Fibroblast of skin of abdomen (primary cell): Measurements from ENCODE around the gene PTPRF.
"Not testable (repeated sequence)": the region's sequence is repeated elsewhere in the genome, so short reads cannot be mapped to it uniquely, and the experiment has no call there.

Experiments used
- DNase-seq: peaks from one replicate; pipeline ENCODE4 v3.0.0-alpha.2; 2013

The PTPRF gene

DNA sequence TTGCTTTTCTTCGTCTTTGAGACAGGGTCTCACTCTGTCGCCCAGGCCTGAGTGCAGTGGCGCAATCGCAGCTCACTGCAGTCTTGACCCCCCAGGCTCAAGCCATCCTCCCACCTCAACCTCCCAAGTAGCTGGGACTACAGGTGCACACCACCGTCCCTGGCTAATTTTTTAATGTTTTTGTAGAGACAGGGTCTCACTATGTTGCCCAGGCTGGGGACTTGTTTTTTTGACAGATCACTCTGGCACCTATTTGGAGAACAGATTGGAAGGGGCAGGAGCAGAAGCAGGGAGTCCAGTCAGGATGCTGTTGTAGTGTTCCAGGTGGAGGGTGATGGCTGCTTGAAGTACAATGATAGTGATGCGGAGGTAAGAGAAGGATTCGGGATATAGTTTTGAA lies 106.6 kb downstream of the PTPRF start:
- DNase-seq: no peak

DNA sequence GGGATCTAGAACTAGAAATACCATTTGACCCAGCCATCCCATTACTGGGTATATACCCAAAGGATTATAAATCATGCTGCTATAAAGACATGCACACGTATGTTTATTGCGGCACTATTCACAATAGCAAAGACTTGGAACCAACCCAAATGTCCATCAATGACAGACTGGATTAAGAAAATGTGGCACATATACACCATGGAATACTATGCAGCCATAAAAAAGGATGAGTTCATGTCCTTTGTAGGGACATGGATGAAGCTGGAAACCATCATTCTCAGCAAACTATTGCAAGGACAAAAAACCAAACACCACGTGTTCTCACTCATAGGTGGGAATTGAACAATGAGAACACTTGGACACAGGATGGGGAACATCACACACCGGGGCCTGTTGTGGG lies 107.7 kb downstream of the PTPRF start:
- not testable (repeated sequence) for DNase-seq

DNA sequence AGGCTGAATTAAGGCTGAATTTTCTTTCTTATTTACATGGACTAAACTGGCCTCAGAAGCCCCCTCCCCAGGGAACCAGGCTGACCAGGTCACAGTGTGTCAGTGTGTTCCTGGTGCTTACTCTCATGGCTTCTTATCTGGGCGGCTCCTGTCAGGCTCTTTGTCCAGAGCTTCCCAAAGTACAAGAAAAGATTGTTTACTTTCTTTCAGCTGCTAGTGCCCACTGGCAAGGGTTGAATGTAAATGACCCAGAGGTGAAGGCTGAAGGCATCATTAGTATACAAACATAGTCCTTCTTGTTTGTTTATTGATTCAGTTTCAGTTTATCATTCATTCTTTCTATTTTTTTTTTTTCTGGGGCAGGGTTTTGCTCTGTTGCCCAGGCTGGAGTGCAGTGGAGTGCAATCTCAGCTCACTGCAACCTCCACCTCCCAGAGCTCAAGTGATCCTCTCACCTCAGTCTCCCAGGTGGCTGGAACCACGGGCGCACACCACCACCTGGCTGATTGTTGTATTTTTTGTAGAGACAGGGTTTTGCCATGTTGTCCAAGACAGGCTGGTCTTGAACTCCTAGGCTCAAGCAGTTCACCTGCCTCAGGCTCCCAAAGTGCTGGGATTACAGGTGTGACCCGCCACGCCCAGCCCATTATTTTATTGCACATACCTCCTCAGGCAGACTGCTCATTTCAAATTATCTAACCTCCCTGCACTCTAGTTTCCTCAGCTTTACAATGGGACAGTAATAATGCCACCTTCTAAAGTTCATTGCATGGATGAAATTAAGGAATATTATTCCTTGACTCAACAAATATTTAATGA lies 109.5 kb downstream of the PTPRF start:
- no peak for DNase-seq

DNA sequence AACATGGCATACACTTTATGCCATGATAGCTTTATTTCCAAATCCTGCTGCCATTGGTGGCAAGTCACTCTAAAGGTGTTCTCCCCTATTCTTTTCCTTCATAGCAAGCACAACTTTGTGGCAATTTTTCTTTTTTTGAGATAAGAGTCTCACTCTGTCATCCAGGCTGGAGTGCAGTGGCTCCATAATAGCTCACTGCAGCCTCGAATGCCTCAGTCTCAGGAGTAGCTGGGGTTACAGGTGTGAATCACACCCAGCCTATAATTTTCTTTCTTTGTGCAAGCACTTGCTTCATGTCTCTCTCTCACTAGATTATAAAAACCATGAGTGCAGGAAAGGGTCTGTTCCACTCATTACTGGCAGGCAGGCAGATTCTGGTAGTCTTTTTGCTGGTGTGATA lies 113.9 kb downstream of the PTPRF start:
- no peak for DNase-seq

DNA sequence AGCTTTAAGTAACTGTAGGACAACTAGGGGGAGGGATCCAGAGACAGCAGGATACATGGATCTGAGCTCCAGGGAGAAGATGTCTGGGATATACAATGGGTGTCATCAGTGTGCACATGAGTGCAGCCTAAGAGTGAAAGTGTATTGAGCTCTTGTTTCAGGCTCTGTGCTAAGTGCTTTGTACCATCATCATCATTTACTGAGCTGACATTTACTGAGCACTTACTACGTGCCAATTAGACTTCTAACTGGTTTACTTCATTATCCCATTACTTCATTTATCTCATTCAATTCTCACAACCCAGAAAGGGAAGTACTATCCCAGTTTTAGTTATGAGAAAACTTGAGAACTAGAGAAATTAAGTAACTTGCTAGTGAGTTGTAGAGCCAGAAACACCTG lies 114.8 kb downstream of the PTPRF start:
- no peak for DNase-seq

DNA sequence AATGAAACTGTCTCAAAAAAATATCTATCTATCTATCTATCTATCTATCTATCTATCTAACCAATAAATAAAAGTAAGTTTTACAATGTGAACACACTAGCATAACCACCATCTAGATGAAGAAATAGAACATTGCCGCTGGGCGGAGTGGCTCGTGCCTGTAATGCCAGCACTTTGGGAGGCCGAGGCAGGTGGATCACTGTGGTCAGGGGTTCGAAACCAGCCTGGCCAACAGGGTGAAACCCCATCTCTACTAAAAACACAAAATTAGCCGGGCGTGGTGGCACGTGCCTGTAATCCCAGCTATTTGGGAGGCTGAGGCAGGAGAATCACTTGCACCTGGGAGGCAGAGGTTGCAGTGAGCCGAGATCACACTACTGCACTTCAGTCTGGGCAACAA lies 116.6 kb downstream of the PTPRF start:
- DNase-seq: not testable (repeated sequence)

DNA sequence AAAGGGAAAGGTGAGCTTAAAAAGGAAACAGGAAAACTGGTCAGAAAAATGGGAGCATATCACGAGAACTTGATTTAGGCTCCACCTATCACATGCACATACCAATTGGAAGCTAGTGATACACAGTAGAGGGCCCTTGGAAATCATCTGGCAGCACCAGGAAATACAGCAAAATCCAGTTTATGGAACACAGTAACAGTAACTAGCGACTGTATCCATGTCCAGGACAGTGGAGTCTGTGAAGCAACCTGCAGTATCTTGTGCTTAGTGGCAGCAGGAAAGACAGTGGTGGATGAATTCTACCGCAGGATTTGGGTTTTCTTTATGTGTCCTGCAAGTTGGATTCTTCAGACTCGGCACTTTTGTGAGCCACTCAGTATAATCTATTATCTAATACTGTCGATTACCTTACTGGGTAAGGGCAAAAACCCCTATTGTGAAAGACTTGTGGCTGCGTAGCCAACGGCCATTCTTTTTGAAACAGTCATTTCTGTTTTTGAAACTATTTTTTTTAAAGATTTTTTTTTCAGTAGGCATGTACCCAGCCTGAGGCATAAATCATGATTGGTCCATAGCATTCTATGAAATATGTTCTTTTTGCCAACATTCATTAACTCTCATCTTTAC lies 117.7 kb downstream of the PTPRF start:
- DNase-seq: no peak

DNA sequence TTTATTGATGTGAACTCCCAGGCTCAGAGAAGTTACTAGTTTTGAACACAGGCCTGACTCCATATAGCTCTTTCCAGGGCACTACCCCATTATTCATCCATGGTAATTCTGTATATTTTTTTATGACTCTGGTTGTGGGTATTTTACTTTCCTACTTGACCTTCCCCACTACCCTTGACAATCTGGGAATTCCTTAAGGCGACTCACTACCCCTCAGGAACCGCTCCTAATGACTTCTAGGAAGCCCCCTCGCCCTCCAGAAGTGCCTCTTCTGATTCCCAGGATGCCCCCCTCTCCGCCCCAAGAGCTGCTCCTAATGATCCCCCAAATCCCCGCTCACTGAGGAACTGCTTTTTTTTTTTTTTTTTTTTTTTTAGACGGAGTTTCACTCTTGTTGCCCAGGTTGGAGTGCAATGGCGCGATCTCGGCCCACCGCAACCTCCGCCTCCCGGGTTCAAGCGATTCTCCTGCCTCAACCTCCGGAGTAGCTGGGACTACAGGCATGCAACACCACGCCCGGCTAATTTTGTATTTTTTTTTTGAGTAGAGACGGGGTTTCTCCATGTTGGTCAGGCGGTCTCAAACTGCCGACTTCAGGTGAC lies 118.3 kb downstream of the PTPRF start:
- no peak for DNase-seq

DNA sequence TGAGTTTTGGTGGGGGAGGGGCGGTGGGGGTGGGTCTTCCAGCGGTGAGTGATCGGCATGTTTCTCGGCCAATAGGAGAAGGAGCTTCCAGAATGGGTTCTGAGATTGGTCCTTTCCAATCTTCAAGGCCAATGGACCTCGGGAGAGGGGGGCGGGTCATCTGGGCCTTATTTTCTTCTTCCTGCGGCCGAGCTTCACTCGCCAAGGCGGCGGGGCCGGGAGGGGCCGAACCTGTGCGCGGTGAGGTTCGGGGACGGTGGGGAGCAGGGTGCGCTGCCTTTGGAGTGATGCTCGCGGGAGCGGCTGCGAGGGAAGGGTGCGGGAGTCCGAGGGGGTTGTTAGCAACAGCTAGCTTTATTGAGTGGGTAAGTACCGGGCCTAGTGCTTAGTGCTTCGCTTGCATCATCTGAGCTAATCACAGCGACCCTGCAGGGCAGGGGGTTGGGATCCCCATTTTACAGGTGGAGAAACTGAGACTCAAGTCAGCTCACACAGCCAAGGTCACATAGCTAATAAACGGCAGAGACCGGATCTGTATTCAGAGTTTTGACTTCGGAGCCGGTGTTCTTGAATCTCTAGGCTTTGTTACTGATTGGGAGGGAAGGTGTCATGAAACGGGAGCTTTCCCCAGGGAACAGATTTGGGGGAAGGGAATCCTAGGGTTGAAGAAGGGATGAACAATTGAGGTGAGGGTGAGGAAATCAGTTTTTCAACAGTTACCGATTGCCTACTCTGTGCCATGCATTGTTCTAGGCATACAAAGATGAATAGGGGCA lies 119.8 kb downstream of the PTPRF start:
- DNase-seq: peak; percentile 99

DNA sequence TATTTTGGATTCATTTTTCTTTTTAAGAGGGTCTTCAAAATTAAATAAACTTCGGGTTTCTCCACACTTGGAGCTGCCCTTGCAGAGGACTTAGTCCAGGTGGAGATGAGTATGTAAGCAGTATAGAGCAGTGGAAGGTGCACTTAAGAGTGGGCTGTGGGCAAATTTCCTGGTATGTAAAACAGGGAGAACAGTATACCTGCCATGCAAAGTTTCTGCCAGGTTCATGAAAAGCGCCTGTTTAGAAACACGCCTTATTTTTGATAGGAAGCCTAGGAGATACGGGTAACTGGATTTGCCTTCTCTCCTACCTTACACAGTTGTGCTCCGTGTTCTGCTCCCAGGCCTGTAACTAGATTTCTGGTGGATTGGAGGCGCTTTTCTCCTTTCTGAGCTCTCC lies 120.5 kb downstream of the PTPRF start:
- DNase-seq: no peak

DNA sequence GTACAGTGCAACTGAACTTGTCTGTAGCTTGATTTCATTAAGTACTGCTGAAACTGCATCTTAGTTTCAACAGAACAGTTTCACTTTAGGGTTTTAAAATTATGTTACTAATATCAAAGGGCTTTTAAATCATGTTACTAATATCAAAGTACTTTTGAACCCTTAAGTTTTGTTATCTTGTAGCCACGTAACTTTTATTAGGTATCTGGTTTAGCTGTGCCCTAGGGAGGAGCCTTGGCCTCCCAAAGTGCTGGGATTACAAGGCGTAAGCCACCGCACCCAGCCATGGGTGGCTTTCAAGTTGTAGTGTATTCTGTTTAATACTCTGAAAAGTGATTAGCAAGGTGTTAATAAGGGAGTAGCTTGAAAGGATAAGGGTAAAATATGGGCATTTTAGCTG lies 121.2 kb downstream of the PTPRF start:
- DNase-seq: no peak

DNA sequence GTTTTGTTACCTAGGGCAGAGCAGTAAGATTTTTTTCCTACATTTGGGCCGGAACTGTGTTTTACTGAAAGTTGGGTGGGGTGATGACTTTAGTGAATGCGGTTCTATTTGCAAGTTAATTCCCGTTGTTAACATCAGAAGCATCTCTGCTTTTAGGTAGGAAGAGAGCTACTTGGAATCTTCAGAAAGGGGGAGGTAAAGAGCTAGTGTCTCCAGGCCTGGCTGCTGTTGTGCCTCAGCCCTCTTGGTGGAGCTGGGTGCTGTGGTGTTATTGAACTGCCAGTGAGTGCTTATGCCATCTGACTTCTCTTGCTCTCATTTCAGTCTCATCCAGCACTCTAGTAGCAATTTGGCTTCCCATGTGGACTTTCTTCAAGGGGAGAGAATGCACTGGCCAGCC lies 122.7 kb downstream of the PTPRF start:
- peak; percentile 21 for DNase-seq

DNA sequence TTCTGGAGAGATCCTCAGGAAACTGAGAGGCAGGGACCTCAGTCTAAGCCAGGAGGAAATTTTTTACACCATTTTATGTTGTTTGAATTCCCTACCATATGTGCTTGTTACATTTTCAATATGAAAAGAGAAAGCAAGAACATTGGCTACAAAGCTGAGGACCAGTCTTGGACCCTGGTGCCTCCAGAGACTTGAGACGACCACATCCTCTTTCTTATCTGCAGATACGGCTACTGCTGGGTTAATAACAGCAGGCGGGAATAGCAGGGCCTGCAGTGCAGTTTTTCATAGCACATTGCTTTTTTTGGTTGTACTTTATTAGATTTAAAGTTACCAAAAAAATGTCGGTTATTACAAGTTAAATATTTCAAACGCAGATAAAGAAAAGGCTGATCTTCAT lies 123.2 kb downstream of the PTPRF start:
- DNase-seq: no peak

DNA sequence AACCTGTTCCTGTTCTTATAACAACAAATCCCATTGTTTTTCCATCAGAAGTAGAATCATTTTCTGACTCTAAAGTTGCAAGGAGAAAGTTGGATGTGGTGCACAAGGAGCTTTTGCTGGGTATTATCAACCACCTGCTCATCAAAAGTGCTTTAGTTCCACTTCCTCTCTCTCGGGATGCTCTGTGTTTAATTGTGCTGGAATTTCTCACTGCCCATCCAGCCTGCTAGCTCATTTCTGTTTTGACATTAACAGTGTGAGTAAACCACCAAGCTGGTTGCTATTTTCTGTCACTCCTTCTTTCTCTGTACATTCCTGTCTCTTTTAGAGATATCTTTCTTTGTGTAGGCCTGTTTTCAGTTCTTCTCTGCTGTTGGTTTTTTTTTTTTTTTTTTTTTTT lies 125.3 kb downstream of the PTPRF start:
- no peak for DNase-seq

DNA sequence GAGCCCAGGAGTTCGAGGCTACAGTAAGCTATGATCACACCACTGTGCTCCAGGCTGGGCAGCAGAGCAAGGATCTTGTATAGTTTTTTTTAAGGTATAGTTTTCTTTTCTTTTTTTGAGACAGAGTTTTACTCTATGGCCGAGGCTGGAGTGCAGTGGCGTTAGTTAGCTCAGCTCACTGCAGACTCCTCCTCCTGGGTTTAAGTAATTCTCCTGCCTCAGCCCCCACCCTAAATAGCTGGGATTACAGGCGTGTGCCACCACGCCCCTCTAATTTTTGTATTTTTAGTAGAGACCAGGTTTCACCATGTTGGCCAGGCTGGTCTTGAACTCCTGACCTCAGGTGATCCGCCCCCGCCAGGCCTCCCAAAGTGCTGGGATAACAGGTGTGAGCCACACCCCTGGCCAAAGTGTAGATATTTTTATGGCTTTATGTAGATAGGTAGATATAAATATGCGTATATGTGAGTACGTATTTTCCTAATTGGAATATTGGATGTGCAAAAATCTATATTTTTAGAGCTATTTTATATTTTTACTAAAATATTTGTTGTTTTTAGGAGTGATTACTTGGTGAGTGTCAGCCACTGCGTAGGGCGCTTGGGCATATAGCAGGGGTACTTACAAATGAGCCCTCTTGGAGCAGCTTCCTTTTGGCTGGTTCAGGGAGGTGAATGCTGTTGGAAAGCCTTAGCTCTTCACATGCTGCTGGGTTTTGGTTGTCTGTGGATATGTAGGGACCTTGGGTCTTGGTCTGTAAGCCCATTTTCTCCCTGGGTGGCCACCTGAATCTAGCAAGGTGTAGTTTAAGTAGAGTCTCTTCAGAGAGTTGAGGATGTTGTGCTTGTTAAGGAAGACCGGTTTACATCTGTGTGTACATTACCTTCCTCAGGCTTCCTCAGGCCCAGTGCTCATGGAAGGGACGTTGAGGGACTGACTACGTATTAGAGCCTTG lies 128.8 kb downstream of the PTPRF start:
- no peak for DNase-seq

DNA sequence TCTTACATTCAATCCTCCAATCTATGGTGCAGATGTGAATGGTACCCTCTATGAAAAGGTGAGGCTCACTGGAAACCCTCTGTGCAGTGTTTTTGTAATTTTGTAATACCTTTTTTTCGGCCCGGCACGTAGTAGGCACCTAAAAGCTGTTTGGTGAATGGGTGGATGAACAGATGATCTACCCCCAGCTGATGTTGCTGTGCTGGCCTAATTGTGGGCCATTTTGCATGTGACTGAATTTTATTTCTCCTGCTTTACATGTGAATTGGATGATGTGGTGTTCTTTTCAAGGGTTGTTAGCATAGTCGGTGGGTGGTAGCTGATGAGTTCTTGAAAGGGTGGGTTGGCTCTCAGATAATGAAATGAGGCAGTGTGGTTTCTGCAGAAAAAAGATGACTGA lies 129.7 kb downstream of the PTPRF start:
- no peak for DNase-seq

DNA sequence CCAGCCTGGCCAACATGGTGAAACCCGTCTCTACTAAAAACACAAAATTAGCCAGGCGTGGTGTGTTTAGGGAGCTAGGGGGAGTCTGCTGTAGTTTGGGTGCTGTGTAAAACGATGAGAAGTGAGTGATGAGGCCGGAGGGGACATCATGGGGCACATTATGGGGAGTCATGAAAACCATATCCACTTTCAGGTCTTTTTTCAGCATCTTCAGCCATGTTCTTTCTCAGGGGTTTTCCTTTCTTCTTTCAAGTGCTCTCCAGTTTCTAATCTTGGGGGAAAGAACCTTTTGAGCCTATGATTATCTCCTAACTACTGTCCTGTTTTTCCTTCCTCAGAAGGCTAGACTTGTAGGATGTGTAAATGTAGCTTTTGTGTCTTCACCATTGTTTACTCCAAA lies 133.7 kb downstream of the PTPRF start:
- no peak for DNase-seq

DNA sequence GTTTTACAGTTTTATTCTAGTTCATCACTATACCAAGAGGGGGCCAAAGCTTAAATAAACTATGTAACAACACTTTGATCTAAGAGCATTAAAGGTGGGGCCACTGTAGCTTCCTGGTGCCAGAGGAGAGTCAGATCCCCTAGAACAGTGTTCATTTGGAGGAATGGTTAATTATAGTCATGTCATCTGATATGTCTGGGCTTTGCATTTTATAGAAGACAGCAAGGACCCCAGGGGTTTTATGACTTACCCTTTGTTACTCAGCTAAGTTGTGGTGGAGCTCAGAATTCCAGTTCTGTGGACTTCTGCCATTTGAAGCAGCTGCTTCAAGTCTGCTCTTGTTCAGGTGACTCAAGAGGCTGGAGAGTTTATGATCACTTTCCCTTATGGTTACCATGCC lies 135.9 kb downstream of the PTPRF start:
- no peak for DNase-seq

DNA sequence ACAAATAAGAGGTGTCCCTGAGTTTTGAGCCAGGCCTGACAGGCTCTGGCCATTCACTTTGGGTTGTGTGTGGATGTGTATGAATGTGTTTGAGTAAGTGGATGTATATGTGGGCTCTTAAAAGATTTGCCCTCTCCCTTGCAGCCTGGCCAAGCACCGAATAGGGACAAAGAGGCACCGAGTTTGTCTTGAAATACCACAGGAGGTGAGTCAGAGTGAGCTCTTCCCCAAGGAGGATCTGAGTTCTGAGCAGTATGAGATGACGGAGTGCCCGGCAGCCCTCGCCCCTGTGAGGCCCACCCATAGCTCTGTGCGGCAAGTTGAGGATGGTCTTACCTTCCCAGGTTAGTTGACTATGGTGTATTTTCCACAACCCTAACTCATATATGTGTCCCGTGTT lies 138.3 kb downstream of the PTPRF start:
- no peak for DNase-seq

DNA sequence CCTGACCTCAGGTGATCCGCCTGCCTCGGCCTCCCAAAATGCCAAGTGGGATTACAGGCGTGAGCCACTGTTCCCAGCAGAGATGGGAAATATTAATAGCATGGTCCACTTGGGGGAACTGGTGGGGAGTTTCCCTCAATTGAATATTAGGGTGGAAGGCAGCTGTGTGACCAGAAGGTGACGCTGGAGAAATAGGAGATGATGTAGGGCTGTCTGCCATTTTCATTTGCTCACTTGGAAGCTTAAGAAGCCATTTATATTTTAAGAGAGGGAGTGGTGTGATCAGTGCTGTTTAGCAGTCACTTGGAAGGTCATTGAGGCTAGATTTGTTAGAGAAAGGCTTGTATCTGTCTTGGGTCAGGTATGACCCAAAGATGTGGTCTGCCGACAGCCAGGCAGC lies 139.2 kb downstream of the PTPRF start:
- no peak for DNase-seq

DNA sequence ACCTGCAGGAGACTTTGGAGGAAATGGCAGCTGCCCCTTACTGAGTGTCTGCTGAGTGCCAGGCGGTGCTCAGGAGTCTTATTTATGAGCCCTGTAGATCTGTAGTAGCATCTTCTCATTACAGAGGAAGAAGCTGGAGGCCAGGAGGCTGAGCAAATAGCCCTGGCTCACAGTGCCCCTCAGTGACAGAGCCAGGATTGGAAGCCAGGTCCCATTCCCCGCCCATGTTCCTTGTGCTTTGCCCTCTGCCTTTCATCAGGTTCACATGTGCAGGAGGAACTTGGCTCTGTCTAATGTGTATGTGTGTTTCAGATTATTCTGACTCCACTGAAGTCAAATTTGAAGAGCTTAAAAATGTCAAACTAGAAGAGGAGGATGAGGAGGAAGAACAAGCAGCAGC lies 140.5 kb downstream of the PTPRF start:
- no peak for DNase-seq
